Measurements from ENCODE around the gene LYRM1. TPM values are rescaled to one million over a fixed set of nuclear protein-coding genes. Genes with fewer than 3 reads are reported as not detected.
A peak's percentile ranks its signal among the peaks of the same experiment; 100 is the strongest.

The LYRM1 gene
- total and polyA plus RNA-seq, 8 donors, result 28.0 to 36.3 (median 29.6) TPM

GRCh38 chr16:20918486-20919239 is 18.1 kb downstream of the LYRM1 start:
- DNase-seq (peak in 1 of 4 donors; percentile 75), ATAC-seq (peak; percentile 59)
- Histone ChIP-seq H3K36me3 (peaks cover 0 to 12% of the 10 kb centered on the region in 2 donors), H3K4me3 (no peak overlapping the region), H3K9me3 (no peaks in the 10 kb centered on the region), H3K27ac (peak overlapping the region in 1 of 2 donors; percentile 26), H3K4me1 (peaks cover 9 to 20% of the 10 kb centered on the region in 2 donors), H3K27me3 (no peaks in the 10 kb centered on the region)
- intact Hi-C loops (cut with DNase I), result no loop called here
- TF ChIP-seq, protein P1, sequence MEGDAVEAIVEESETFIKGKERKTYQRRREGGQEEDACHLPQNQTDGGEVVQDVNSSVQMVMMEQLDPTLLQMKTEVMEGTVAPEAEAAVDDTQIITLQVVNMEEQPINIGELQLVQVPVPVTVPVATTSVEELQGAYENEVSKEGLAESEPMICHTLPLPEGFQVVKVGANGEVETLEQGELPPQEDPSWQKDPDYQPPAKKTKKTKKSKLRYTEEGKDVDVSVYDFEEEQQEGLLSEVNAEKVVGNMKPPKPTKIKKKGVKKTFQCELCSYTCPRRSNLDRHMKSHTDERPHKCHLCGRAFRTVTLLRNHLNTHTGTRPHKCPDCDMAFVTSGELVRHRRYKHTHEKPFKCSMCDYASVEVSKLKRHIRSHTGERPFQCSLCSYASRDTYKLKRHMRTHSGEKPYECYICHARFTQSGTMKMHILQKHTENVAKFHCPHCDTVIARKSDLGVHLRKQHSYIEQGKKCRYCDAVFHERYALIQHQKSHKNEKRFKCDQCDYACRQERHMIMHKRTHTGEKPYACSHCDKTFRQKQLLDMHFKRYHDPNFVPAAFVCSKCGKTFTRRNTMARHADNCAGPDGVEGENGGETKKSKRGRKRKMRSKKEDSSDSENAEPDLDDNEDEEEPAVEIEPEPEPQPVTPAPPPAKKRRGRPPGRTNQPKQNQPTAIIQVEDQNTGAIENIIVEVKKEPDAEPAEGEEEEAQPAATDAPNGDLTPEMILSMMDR (IDR thresholded peaks at IDR 0.05), result no peak

DNA sequence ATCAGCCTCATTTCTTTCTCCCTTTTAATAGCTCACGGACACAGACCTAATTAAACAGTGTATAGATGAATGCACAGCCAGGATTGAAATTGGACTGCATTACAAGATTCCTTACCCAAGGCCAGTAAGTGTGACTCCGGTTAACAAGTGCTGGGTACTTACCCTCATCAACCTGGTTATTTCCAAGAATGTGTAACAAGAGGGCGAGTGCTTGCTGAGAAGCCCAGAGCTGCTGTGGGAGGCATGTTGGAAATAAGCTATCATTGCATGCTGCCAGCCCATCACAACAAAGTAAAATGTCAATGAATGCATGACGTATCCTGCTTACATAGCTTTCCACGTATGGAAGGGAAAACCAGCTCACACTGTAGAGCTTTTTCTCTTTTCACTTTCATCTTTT is 19.5 kb downstream of the LYRM1 start:
- Histone ChIP-seq H3K4me3 (no peak overlapping the region), H3K4me1 (peaks cover 9 to 12% of the 10 kb centered on the region in 2 donors), H3K27ac (no peak overlapping the region), H3K27me3 (no peaks in the 10 kb centered on the region), H3K36me3 (peaks cover 0 to 26% of the 10 kb centered on the region in 2 donors), H3K9me3 (no peaks in the 10 kb centered on the region)
- ATAC-seq, result peak; percentile 57
- no peak for DNase-seq
- TF ChIP-seq, protein P1 (IDR thresholded peaks at IDR 0.05), result no peak
- intact Hi-C loops (cut with DNase I), result no loop called here

DNA sequence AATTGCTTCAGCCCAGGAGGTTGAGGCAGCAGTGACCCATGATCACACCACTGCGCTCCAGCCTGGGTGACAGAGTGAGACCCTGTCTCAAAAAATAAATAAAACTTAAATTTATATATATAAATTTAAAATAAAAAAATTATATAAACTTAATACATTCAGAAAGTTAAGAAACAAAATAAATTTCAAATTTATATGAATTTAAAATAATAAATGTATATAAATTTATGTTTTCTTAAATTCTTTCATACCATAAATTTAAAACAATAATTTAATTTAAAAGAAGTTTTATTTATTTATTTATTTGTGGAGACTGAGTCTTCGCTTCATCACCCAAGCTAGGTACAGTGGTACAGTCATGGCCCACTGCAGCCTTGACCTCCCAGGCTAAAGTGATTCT is 20.2 kb downstream of the LYRM1 start:
- no peaks in the 10 kb centered on the region for H3K9me3 ChIP-seq
- ATAC-seq (no peak), DNase-seq (no peak)
- H3K4me3 ChIP-seq, result no peak overlapping the region
- H3K27me3 ChIP-seq, result no peaks in the 10 kb centered on the region
- TF ChIP-seq, protein P1 (IDR thresholded peaks at IDR 0.05), result no peak
- intact Hi-C loops (cut with DNase I), result no loop called here
- peaks cover 0 to 33% of the 10 kb centered on the region in 2 donors for H3K36me3 ChIP-seq
- peaks cover 9 to 12% of the 10 kb centered on the region in 2 donors for H3K4me1 ChIP-seq
- no peak overlapping the region for H3K27ac ChIP-seq

DNA sequence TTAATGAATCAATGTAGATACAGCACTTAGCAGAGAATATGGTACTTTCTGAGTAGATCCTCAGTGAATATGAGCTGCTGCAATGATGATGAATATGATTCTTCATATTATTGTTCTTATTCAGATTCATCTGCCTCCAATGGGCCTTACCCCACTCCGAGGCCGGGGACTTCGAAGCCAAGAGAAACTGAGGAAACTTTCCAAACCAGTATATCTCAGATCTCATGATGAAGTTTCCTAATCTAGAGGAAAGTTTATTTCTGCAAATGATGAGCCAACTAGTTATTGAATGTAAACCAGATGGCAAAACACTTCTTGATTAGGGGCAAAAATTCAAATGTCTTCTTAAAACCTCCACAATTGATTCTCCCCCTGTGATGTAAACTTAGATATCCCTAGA is 23.3 kb downstream of the LYRM1 start:
- H3K4me1 ChIP-seq, result peaks cover 0 to 5% of the 10 kb centered on the region in 2 donors
- H3K27ac ChIP-seq, result no peak overlapping the region
- peaks cover 0 to 36% of the 10 kb centered on the region in 2 donors for H3K36me3 ChIP-seq
- TF ChIP-seq, protein P1 (IDR thresholded peaks at IDR 0.05), result no peak
- no peaks in the 10 kb centered on the region for H3K9me3 ChIP-seq
- H3K4me3 ChIP-seq, result no peak overlapping the region
- no peaks in the 10 kb centered on the region for H3K27me3 ChIP-seq
- DNase-seq, result no peak
- ATAC-seq, result no peak
- intact Hi-C loops (cut with DNase I), result no loop called here

DNA sequence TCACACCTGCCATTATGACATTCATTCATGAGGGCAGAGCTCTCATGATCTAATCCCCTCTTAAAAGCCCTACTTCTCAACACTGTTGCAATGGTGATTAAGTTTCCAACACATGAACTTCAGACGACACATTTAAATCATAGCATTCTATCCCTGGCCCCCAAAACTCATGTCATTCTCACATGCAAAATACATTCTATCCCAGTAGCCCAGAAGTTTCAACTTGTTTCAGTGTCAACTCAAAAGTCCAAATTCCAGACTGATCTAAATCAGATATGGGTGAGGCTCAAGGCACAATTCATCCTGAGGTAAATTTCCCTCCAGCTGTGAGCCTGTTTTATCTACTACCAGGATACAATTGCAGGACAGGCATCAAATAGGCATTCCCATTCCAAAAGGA is 25.2 kb downstream of the LYRM1 start:
- no peaks in the 10 kb centered on the region for H3K9me3 ChIP-seq
- intact Hi-C loops (cut with DNase I), result no loop called here
- no peaks in the 10 kb centered on the region for H3K4me1 ChIP-seq
- no peak overlapping the region for H3K4me3 ChIP-seq
- H3K27ac ChIP-seq, result no peak overlapping the region
- TF ChIP-seq, protein P1 (IDR thresholded peaks at IDR 0.05), result no peak
- DNase-seq (no peak), ATAC-seq (no peak)
- H3K36me3 ChIP-seq, result peaks cover 0 to 36% of the 10 kb centered on the region in 2 donors
- H3K27me3 ChIP-seq, result no peaks in the 10 kb centered on the region
